ENCODE results near the gene RACK1.
"Not testable (repeated sequence)": the region's sequence is repeated elsewhere in the genome, so short reads cannot be mapped to it uniquely, and the experiment has no call there.

RACK1 gene

DNA sequence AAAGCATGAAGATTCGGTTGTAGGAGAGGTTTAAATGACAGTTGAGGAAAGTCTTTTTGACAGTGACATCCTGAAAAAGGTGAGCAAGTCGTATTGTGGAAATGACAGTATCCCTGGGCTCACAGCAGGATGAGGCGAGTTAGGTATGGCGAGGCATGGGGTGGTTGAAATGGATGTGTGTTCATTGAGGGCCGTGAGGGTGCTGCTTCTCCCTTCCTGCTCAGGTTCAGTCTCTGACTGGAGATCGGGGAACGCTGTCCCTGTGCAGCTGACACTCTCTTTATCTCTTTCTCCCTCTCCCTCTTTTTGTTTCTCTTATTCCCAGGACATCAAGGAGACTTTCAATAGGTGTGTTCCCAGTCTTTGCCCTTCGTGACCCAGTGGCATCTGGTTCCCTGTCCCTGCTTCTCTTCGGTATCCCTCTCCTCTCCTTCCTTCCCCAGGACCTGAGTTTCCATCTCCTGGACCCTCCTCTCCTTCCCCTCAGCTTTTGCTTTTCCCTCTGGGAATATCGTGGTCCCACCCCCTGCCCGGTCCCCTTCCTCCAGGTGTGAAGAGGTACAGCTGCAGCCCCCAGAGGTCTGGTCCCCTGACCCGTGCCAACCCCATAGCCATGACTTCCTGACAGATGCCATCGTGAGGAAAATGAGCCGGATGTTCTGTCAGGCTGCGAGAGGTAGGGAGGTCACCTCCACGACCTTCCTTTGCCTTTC lies 10.5 kb downstream of the RACK1 start:
- DNase-seq: no peak

DNA sequence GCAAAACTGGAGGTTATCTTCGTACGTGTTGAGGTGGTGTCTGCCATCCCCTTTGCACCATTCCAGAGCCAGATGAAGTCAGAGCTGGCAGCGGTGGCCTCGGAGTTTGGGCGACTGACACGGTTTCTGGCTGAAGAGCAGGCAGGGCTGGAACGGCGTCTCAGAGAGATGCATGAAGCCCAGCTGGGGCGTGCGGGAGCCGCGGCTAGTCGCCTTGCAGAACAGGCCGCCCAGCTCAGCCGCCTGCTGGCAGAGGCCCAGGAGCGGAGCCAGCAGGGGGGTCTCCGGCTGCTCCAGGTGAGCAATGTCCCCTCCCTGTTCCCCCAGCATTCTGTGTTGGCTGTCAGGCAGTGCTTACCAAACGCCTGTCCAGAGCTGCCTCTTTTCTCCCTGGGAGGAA lies 11.1 kb downstream of the RACK1 start:
- DNase-seq: no peak

DNA sequence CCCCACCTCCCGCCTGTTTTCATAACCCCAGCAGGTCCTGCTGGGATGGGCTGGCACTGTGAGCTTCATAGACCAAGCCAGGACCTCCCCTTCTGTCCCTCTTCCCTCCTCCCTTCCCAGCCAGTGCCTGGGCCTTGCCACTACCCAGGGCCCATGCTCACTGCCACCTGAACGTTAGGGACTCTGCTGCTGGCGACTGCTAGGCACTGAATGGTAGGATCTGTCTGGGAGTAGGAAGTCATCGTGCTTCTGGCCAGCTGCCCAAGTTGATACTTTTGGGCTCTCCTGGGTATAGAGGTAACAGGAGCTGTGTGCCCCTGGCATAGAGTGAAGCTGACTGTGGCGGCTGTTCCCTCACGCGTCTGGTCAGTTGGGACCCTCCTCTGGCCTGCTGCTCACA lies 12.3 kb downstream of the RACK1 start:
- DNase-seq: no peak

DNA sequence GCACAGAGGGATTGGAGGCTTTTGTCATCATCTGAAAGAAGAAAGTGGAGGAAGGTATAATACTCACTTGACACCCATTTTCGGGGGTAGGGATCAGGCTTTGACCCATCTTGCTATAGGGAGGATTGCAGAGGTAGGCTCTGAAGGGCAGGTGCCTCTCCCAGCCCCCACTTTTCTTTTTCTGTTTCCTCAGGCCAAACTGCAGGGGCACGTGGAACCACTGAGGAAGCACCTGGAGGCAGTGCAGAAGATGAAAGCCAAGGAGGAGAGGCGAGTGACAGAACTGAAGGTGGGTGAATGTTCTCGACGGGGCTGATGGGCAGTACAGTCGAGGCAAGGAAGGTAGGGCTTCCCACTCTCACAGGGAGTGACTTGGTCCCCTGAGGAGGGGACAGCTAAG lies 13.2 kb downstream of the RACK1 start:
- DNase-seq: no peak

DNA sequence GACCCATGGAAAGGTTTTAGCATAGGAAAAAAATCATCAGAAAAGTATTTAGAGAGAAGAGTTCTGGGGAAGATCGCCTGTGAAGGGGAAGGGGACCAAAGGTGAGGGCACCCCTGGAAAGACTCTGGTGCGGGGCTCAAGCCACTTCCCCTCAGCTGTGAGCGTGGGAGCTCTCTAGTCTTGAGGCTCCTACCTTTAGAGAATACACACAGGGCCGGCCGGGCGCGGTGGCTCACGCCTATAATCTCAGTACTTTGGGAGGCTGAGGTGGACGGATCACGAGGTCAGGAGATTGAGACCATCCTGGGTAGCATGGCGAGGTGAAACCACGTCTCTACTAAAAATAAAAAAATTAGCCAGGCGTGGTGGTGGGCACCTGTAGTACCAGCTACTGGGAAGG lies 13.7 kb downstream of the RACK1 start:
- DNase-seq: no peak

DNA sequence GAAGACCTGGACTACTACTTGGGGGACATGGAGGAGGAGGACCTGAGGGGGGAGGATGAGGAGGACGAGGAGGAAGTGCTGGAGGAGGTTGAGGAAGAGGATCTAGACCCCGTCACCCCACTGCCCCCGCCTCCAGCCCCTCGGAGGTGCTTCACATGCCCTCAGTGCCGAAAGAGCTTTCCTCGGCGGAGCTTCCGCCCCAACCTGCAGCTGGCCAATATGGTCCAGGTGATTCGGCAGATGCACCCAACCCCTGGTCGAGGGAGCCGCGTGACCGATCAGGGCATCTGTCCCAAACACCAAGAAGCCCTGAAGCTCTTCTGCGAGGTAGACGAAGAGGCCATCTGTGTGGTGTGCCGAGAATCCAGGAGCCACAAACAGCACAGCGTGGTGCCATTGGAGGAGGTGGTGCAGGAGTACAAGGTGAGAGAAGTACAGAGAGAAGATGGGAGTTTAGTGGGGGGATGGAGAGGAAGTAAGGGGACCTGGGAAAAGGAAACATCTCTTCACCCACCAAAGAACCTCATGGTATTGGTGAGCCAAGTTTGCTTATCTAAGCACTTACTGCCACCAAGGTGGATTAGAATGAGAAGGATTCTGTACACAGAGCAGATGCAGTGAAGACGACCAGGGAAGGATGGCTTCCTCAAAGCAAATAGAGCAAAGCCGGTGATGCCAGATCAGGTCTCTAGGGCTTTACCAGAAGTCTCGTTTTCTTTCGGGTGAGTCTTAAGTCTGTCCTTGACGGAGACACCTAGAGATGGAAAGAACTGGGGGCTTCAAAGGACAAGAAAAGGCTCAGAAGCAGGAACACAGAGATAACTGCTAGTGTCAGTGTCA lies 19.1 kb downstream of the RACK1 start:
- no peak for DNase-seq

DNA sequence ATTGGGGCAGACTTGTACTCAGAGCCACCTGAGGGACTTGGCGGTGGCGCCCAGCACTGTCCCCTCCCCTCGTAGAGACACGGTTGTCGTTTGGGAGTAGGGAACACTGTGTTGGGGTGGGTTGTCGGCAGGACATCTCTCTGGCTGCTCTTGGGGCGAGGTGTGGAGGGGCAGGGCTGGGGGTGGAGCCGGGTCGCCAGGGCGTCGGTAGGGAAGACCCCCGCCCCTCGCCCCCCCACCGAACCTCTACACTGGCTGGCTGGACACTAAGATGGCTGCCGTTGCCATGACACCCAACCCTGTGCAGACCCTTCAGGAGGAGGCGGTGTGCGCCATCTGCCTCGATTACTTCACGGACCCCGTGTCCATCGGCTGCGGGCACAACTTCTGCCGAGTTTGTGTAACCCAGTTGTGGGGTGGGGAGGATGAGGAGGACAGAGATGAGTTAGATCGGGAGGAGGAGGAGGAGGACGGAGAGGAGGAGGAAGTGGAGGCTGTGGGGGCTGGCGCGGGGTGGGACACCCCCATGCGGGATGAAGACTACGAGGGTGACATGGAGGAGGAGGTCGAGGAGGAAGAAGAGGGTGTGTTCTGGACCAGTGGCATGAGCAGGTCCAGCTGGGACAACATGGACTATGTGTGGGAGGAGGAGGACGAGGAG lies 19.8 kb downstream of the RACK1 start:
- no peak for DNase-seq

DNA sequence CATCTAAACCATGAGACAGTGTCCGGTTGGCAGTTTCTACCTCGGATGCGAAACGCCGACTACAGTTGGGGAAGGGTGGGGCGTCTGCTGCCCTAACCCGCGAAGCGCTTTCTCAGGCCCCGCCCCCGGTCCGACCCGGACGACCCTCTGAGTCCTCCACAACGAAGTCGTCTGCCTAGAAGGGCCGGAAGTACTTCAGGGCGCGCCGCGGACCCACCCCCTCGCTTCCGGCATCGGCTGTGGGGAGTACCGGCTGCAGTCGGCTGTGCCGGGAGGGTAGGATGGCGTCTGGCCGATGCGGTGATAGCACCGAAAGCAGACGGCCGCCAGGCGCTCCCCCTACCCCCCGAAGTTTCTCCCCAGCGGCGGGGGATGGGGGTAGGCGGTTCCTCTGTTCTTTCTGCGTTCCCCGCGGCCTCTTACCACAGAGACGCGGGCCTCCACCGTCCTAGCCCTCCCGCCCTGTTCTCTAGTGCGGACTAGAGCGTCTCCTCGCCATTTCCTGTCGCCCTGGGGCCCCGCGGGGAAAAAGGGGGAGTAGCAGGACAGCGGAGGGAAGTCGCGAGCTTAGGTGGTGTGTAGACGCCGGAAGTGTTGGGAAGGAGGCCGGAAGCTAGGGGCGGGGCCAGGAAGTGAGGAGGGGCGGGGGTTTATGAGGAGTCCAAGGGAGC lies 20.5 kb downstream of the RACK1 start, which contains the start of gene TRIM41:
TRIM41 (plus strand) TSS at position 224 of the 671 bp plus-strand sequence. CDS start 719 bp downstream, outside the sequence.
- no peak for DNase-seq

DNA sequence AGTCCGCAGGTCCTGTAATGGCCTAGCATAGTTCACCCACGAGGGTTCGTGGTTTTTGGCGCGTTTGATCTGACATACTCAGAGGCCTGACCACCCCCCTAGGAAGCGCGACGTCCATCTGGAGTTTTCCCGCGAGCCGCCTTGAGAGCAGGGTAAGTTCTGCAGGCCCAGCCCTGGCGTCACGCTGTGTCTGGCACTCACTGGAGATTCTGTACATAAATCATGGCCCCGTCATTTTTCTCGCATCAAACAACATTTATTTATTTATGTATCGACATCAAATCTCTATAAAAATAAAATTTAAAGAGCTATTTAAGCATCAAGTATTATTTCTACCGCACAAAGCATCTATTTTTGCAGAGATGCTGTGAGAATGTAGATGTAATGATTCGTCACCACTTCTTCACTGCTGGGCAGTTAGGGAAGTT lies 21.1 kb downstream of the RACK1 start:
- DNase-seq: no peak

DNA sequence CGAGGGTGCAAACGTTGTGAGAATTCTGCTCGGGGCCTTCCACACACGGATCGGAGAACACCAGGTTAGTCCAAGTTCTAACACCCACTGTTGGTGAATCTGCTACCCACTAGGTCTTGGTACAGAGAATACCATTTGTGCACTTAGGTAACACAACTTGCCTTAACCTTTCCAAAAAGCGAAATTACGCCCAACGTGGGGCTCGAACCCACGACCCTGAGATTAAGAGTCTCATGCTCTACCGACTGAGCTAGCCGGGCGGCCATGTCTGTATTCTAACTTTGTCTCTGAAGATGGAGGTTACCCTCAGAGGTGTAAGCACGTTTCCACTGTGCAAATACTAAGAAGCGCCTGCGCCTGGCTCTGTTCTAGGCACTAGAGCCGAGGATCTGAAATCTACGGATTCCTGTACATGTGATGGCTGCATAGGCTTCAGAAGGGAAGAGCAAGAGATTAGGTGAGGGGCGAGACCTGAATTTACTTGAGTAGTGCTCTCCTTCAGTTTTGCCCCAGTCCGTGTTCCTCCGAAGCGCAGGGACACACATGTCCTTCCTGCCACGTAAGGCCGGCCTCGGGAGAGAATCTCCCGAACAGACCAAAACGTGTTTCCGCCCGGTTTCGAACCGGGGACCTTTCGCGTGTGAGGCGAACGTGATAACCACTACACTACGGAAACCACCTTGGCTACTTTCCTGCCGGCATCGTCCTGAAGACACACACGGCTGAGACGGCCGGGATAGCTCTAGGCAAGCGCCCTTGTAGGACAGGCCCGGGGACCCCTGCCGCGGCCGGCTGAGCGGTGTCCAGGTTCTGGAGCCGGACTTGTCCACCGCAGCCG lies 21.7 kb downstream of the RACK1 start:
- DNase-seq: no peak

DNA sequence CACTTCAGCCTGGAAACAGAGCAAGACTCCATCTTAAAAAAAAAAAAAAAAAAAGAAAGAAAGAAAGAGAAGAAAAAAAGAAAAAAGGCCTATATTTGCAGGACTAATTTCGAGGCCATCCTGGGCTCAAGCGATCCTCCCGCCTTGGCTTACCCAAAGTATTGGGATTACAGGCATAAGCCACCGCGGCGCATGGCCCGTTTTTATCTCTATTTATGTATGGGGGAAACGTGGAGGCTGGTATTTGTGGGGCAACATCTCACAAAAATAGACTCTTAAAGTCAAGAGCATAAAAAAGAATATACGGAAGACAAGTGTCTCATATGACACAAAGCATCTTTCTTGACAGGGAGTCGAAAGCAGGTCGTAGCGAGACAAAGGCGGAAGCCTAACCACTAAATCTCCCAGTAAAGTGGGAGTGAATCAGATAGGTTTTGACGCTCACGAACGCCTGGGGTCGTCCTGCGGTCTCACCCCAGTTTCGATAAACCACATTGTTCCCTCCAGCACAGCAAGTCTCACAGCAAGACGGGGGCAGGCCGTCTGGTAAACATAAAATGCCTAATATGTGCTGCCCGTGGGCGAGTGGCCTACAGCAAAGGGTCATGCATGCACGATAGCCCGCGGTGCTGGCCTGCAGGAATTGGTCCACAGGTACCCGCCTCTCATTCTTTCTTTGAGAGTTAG lies 22.5 kb downstream of the RACK1 start:
- DNase-seq: no peak

DNA sequence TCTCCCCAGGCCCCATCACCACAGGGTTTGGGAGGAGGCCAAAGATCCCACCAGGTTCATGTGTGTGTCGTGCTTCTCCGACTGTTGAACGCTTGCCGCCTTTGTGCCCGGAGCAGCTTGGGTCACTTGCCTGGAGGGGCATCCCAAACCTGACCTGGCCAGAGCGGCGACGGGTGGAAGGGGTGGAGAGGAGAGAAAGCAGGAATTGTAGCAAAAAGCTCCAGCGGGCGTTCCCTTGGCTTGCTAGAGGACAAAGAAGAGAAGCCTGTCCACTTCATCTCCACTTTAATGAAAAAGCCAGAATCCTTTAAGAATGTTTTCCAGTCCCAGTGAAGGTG lies 23.6 kb downstream of the RACK1 start:
- no peak for DNase-seq

DNA sequence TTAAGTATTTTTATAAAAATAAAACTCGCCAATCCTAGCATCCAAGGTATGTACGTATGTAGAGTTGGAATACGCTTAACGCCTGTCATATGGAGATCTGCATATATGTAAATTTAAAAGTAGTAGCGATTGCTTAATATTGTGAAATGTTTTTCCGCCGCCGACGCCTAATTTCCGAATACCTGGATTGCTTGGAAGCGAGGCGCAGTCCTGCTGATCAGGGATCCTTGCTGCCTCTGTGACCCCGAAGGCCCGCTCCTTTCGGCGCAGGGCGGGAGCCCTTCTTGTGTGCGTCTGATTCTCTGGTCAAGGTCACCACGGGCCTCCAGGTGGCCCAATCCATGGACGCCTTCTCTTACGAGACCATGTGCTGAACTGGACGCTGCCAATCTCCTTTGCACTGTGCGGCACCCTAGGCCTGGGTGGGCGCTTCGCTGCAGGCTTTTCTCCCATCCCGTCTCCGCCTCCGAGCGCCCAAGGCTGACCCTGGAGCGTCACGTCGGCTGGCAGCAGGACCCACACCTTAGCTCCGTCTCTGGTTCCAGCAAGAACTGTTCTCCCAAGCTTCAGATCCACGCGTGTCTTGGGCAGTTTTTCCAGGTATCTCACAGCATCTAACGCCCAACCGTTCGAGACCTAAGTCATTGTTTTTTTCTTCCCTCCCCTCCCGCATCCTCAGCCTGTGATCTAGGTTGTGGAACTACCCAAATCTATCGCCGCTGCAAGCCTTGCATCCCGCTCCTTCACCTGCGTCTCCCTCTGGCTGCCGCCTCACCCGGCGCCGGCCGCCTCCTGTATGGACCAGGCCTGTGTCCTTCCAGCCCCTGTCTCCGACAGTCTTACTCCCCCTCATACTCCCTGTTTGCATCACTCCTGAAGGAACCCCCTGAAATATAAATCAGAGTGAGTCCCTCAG lies 24.2 kb downstream of the RACK1 start:
- DNase-seq: no peak

DNA sequence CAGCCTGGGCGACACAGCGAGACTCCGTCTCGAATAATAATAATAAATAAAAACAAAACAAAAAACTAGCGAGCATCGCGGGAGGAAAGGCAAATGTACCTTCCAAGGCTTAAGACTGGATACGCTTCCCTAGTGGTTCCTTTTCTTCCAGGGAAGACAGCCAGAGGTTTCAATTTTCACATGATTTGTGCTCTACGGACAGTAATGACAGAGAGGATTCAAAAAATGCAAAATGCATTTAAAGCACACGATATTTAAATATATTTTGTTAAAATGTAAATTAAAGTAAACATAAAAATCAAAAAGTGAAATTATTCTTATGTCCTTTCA lies 24.9 kb downstream of the RACK1 start:
- no peak for DNase-seq

DNA sequence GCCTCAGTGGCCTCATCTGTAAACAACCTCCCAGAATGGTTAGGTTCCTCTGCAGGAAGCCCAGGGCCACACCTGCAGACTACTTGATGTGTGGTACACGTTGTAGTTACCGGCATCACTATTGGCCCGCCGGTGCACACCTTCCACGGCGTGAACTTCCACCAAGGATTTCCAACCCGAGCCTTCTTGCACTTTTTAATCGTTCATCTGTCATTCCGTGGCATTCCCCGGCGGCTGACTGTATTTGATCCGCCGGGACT lies 26.0 kb downstream of the RACK1 start:
- DNase-seq: no peak

DNA sequence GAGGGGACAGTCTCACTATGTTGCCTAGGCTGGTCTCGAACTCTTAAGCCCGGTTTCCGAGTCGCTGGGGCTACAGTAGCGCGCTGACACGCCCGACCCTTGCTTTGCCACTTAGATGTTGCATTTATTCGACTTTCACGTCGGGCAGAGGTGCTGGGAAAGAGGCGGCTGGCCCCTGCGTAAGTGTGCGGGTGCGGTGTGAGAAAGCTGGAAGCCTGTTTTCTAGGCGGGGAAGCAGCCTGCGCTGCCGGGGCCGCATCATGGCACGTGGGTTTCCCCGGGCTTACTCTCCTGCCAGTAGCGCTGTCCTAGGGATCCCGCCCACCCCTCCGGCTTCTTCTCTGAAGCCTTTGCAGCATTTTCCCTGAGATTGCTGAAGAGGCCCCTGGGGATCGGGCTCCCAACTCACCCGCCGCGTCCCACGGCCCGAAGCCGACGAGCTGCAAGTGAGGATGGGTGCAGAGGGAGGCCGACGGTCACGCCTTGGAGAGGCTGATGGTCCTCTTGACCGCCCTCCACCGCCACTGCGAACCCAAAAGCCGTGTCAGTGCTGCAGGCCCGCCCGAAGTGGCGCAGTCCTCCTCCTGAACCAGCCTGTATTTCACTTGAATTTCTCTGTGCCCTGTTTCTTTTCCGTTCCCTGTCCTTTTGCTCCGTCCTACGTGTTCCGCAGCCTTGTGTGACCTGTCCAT lies 26.4 kb downstream of the RACK1 start:
- DNase-seq: no peak

DNA sequence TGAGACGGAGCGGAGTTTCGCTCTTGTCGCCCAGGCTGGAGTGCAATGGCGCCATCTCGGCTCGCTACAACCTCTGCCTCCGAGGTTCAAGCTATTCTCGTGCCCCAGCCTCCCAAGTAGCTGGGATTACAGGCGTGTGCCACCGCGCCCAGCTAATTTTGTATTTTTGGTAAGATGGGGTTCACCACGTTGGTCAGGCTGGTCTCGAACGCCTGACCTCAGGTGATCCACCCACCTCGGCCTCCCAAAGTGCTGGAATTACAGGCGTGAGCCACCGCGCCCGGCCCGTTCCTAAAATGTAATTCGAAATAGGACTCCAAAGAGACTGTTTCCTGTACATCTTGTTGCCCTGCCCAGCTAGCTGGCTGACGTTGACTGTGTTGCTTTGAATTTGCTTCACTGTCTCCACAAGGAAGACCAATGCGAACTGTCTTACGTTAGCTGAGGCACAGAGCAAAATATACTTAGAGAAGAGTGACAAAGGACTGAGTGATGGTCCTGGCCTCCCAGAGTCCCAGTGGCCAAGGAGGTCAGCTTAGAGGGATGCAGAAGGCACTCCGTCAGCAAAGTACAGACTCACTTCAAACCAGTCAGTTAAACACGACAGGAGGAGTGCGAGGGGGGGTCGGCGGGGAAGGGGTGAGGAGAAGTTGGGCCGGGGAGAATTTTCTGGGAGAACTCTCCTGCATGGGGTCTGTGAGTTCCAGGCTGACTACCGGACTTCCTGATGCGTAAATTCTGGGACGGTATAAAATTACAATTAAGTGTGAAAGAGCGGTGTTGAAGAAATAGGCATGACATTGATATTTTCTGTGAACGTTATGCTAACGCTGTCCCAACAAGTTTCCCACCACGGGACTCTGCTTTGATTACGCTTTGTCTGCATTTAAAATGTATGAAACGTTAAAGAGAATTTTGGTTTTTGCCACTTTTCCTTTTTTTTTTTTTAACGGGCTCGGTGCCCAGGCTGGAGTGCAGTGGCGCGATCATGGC lies 27.4 kb downstream of the RACK1 start:
- DNase-seq: no peak

DNA sequence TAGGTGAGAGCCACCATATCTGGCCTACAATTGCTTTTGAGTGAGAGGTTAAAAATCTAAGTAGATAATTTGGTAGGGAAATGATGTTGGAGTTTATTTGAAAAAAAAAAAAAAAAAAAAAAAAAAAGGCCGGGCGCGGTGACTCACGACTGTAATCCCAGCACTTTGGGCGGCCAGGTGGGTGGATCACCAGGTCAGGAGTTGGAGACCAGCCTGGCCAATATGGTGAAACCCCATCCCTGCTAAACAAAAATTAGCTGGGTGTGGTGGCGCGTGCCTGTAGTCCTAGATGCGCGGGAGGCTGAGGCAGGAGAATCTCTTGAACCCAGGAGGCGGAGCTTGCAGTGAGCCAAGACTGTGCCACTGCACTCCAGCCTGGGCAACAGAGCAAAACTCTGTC lies 29.5 kb downstream of the RACK1 start:
- DNase-seq: not testable (repeated sequence)

DNA sequence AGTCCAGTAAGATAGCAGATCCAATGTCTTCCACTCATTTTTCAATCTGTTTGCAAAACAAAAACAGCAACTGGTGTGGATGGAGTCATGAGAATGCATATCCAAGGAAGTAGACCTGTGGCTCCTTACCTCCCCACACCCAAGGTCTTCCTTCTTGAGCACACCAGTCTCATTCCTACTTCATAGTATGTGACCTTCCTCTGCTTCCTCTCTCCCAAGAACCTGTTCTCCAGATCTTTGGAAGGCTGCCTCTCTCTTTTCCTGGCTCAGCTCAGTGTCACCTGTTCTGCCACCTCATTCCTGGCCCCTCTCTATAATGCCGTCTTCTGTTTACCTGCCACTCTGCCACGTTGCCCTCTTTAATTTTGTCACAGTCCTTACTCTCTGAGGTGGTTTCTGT lies 30.8 kb downstream of the RACK1 start:
- no peak for DNase-seq
